ENCODE results near the gene TRANK1.
A peak's percentile ranks its signal among the peaks of the same experiment; 100 is the strongest.
"Not testable (repeated sequence)": the region's sequence is repeated elsewhere in the genome, so short reads cannot be mapped to it uniquely, and the experiment has no call there.

Gene TRANK1
- 262 to 390 reads per million in 2 donors for total RNA-seq

DNA sequence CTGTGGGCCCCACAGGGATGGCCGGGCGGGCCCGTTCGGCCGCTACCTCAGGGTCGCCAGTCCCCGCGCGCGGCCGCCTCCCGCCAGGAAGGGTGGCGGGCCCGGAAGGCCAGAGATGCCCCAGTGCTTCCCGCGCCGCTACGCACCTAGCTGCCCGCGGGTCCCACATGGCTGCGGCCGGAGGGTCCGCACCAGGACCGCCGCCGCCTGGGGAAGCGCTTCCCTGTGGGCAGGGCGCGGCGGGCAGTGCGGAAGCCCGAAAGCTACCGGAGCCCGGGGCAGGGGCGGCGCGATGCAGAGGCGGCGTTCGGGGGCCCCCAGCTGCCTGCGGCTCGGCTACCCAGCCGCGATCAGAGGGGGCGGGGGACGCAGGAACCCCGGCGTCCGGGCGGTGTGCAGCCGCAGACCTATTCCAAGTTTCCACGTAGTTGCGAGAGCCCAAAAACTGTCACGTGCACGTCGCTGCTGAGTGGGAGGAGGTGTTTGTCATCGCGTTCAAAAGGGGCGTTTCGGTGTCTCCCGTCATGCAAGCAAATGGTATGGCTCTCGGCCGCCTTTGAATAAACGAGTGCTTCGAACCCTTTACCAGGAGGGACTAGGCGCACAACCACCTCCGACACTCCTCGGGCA lies at the start of gene TRANK1:
Gene TRANK1, minus strand, starts transcription at position 414 of the 630 bp plus-strand sequence. Its CDS starts 245 bp downstream, at position 169.
- peak; percentile 74 for DNase-seq

- DNase-seq: no peak
Observed at GRCh38 chr3:36993326-36994283, 48.8 kb upstream of the TRANK1 start, which contains the start of gene MLH1. Gene MLH1 (plus strand): TSS chr3:36993518. CDS start chr3:36993548, 30 bp downstream.

DNA sequence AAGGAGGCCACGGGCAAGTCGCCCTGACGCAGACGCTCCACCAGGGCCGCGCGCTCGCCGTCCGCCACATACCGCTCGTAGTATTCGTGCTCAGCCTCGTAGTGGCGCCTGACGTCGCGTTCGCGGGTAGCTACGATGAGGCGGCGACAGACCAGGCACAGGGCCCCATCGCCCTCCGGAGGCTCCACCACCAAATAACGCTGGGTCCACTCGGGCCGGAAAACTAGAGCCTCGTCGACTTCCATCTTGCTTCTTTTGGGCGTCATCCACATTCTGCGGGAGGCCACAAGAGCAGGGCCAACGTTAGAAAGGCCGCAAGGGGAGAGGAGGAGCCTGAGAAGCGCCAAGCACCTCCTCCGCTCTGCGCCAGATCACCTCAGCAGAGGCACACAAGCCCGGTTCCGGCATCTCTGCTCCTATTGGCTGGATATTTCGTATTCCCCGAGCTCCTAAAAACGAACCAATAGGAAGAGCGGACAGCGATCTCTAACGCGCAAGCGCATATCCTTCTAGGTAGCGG lies 48.0 kb upstream of the TRANK1 start, which contains the start of gene EPM2AIP1:
Gene EPM2AIP1, minus strand, starts transcription at position 326 of the 520 bp plus-strand sequence. Its CDS starts 54 bp downstream, at position 272.
- no peak for DNase-seq

GRCh38 chr3:36991923-36992805 lies 47.3 kb upstream of the TRANK1 start:
- no peak for DNase-seq

GRCh38 chr3:36991147-36991546 lies 46.3 kb upstream of the TRANK1 start:
- DNase-seq: no peak

- DNase-seq: no peak
Observed at GRCh38 chr3:36989568-36989967, 44.7 kb upstream of the TRANK1 start.

GRCh38 chr3:36989005-36989404 lies 44.2 kb upstream of the TRANK1 start:
- DNase-seq: no peak

DNA sequence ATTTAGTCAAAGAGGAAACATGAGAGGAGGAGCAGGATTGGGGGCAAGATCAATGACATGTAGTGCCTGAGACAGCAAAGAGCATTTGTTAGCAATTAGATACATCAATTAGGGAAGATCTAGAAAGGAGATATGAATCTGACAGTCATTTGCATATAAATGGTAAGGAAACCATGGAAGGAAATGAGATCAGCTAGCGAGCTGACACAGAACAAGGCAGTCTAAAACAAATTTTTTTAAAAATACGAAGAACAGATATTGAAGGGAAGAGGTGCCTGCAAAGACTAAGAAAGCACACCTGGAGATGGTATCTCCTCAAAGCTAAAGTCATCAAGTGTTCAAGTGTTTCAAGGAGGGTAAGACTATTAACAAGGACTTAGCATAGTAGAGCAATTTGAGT lies 43.5 kb upstream of the TRANK1 start:
- DNase-seq: no peak

DNA sequence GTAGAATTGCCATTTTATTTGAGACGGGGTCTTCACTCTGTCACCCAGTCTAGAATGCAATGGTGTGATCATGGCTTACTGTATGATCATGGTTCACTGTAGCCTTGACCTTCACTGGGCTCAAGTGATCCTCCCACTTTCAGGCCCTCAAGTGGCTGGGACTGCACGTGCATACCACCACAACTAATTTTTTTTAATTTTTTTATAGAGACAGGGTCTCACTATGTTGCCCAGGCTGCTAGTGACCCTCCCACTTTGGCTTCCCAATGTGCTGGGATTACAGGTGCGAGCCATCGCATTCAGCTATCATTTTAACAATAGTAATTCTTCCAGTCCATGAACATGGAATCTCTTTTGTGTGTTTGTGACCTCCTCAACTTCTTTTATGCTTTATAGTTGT lies 36.2 kb upstream of the TRANK1 start:
- no peak for DNase-seq

- DNase-seq: no peak
Observed at GRCh38 chr3:36973139-36973538, 28.3 kb upstream of the TRANK1 start.

GRCh38 chr3:36972163-36972562 lies 27.3 kb upstream of the TRANK1 start:
- no peak for DNase-seq

DNA sequence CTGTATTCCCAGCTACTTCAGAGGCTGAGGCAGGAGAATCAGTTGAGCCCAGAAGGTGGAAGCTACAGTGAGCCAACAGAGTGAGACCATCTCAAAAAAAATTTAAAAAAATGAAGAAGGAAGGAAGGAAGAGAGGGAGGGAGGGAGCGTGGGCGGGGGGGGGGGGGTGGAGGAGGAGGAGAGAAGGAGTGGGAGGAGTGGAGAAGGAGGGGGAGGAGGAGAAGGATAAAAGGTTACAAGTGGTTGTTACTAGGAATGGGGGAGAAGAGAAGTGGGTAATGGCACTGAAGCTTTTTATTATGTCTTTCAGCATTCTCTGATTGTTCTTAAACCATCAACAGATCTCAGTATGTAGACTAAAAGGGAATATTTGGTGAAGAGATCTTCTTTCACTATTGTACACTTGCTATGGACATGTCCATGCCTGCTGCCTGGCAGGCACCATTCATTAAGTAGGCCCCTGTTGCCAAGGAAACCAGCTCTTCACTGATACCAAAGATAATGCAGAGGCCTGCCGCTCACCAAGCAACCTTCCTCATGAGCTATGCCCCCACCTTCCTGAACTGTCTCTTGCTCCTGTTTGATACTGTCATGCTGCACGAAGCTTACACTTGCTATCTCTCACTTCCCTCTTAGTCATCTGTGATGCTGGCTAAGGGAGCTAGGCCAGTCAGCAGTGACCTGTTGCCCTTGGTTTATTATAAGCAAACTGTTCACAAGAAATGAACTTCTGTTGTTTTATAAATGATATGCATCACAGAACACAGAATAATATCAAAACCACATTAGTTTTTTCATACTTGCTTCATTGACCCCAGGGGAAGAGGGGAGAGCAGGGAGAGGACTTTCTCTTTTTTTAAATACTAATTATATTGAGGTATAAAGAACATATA lies 24.9 kb upstream of the TRANK1 start:
- DNase-seq: no peak

DNA sequence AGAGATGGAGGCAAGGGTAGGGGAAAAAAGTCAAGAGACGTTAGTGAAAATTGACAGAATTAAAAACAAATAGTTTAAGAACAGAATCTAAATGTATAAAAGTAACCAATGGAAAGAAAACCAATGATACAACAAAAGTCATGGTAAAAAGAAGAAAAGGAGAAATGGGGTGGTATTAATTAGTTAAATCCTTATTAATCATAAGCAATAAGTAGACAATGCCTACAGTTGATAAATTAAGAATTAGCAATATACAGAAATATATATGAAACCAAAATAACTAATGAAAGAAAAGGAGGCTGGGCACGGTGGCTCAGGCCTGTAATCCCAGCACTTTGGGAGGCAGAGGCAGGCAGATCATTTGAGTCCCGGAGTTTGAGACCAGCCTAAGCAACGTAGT lies 24.2 kb upstream of the TRANK1 start:
- DNase-seq: no peak

DNA sequence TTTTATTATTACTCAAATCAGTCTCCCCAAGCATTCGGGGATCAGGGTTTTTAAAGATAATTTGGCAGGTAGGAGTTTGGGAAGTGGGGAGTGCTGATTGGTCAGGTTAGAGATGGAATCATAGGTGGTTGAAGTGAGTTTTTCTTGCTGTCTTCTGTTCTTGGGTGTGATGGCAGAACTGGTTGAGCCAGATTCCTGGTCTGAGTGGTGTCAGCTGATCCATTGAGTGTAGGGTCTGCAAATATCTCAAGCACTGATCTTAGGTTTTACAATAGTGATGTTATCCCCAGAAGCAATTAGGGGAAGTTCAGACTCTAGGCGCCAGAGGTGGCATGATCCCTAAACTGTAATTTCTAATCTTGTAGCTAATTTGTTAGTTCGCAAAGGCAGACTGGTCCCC lies 20.6 kb upstream of the TRANK1 start:
- DNase-seq: no peak

GRCh38 chr3:36964817-36965216 lies 20.0 kb upstream of the TRANK1 start:
- DNase-seq: no peak

DNA sequence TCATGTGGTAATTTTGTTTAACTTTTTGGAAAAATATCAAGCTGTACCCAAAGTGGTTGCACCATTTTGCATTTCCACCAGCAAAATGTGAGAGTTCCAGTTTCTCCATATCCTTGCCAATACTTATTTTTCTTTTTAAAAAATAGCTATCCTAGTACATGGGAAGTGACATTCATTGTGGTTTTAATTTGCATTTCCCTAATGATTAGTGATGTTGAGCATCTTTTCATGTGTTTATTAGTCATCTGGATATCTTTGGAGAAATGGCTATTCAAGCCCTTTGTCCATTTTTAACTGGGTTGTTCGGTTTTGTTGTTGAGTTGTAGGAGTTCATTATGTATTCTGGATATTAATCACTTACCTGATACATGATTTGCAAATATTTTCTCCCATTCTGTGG lies 19.5 kb upstream of the TRANK1 start:
- DNase-seq: no peak

- not testable (repeated sequence) for DNase-seq
Observed at GRCh38 chr3:36963008-36963407, 18.2 kb upstream of the TRANK1 start.

DNA sequence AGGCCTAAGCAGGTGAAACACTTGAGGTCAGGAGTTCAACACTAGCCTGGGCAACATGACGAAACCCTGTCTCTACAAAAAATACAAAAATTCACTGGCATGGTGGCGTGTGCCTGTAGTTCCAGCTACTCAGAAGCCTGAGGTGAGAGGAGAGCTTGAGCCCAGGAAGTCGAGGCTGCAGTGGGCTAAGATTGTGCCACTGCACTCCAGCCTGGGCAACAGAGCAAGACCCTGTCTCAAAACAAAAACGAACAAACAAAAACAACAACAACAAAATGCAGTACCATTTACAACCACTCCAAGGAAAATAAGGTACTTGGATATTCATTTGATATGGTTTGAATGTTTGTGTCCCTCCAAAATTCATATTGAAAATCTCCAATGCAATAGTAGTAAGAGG lies 15.6 kb upstream of the TRANK1 start:
- no peak for DNase-seq

GRCh38 chr3:36959821-36960220 lies 15.0 kb upstream of the TRANK1 start:
- DNase-seq: no peak

DNA sequence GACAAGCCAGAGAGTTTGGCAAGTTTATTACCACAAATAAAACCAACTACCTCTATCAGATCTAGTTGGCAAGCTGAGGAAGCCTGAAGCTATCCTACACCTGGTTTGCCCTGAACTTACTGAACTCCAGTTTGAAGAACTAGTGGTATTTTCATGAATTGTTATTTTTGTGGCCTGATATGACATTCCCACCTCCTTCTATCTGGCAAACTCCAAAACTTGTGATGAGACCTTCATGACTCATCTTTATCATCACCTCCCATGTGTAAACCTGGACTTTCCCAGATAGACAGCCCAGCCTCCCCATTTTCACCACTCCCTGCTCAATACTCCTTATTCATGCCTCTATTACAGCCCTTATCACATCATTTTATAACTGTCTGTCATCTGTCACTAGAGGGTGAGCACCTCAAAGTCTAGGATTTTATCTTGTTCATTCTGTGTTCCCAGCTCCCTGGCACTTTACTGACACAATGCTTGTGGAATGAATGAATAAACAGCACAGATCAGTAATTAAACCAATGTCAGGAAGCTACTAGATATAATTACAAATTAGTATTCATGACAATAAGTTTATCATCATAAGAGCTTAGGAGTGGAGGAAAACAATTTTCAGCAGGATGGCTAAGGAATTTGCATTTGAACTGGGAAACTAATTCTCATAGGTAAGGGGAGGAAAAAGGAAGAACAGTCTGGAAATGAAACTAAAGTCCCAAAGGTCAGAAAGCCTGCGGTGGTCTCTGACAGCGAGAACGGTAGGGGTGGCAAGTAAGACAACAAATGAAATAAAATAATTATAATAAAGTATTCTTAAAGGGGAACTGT lies 13.2 kb upstream of the TRANK1 start:
- no peak for DNase-seq
